Prostate gland (tissue), 2 donors: Measurements from ENCODE around the gene PDE10A.

Experiments
- POLR2A ChIP-seq: fragments of 450-650 bp; IDR thresholded peaks from one replicate; pipeline ENCODE4 v1.6.1; 2016; ENCODE audit warnings: antibody characterized with exemption, mild to moderate bottlenecking
- TF ChIP-seq, protein P1 (sequence below), 4 experiments: fragments of 200-600 bp in 2 of 4; fragments of 450-650 bp in 2 of 4; sonication (generic) in 2 of 4; IDR thresholded peaks; 1 replicate in 3 of 4; 2 replicates in 1 of 4; pipeline ENCODE4 v1.5.1; 2016 to 2019; ENCODE audit warnings: antibody characterized with exemption in 4 of 4, mild to moderate bottlenecking in 2 of 4, moderate library complexity in 2 of 4

DNA sequence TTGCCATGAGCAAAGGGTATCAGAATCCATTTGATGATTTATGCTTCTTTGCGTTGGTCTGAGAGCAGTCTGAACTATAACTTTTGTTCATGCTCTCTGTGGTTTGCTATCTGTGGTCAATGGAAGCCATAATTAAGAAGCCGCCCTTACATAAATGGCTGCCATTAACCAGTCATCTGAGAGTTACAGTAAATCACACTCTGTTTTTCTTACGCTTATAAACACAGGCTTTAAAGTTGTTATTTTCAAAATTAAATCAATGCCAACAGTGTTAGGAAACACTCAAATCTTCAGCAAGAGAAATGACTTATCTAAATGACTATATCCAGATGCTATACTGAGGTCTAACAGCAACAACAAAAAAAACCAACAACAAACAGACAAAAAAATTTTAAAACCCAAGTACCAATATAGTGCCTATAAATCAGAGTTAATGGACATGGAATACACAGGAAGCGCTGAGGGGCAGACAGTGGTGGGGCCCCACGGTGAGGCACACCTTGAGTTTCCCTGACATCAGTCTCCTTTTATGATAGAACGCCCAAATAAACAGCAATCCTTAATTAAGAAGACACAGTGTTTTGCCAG, 245.7 kb downstream of the PDE10A start:
- no peak for TF ChIP-seq POLR2A
- TF ChIP-seq, protein P1, sequence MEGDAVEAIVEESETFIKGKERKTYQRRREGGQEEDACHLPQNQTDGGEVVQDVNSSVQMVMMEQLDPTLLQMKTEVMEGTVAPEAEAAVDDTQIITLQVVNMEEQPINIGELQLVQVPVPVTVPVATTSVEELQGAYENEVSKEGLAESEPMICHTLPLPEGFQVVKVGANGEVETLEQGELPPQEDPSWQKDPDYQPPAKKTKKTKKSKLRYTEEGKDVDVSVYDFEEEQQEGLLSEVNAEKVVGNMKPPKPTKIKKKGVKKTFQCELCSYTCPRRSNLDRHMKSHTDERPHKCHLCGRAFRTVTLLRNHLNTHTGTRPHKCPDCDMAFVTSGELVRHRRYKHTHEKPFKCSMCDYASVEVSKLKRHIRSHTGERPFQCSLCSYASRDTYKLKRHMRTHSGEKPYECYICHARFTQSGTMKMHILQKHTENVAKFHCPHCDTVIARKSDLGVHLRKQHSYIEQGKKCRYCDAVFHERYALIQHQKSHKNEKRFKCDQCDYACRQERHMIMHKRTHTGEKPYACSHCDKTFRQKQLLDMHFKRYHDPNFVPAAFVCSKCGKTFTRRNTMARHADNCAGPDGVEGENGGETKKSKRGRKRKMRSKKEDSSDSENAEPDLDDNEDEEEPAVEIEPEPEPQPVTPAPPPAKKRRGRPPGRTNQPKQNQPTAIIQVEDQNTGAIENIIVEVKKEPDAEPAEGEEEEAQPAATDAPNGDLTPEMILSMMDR (IDR thresholded peaks at IDR 0.05), result no peak
